Measurements from ENCODE around the gene RAPGEF4.
"Not testable (repeated sequence)": the region's sequence is repeated elsewhere in the genome, so short reads cannot be mapped to it uniquely, and the experiment has no call there.

Gene RAPGEF4

GRCh38 chr2:172726172-172726735 lies 9.4 kb upstream of the RAPGEF4 start:
- no peak for DNase-seq

DNA sequence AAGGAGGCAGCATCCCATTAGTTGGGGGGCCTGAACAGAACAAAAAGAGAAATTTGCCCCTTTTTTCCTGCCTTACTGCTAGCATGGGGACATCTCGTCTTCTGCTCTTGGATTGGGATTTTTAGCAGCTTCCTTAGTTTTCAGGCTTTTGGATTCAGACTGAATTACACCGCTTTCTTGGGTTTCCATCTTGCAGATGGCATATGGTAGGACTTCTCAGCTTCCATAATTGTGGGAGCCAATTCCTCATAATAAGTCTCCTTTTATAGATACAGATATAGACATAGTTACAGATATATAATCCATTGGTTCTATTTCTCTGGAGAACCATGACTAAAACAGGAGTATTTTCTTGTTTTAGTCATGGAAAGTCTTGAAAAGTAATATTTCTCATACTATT lies 5.2 kb upstream of the RAPGEF4 start:
- no peak for DNase-seq

- DNase-seq, result peak in 1 of 4 experiments; percentile 3
These were observed 699 bp upstream of the RAPGEF4 start for GRCh38 chr2:172734711-172735581.

- no peak for DNase-seq
These were observed 954 bp downstream of the RAPGEF4 start for GRCh38 chr2:172736424-172737174.

- DNase-seq, result no peak
These were observed 4.1 kb downstream of the RAPGEF4 start for GRCh38 chr2:172739661-172740266.

DNA sequence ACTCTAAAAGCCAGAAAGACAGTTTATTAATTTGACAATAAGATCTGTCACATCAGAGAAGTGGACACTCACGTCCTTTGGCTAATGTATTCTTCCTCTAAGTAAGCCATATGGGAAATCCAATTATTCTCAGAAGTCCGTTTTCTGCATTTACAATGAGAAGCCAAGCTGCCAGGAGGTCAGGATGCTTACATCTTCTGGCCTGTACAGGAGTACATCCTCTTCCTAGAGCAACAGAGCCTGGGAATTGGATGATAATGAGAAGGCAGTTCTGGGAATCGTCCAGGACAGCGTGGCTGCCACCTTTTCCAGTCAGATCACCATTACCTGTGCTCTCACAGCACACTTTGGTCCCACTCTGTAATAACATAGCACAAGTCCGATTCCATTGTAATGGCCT lies 5.2 kb downstream of the RAPGEF4 start:
- DNase-seq, result no peak

GRCh38 chr2:172742931-172743540 lies 7.4 kb downstream of the RAPGEF4 start:
- DNase-seq, result no peak

GRCh38 chr2:172743898-172744297 lies 8.3 kb downstream of the RAPGEF4 start:
- DNase-seq, result no peak

- DNase-seq, result no peak
These were observed 10.0 kb downstream of the RAPGEF4 start for GRCh38 chr2:172745636-172746035.

GRCh38 chr2:172748543-172748942 lies 12.9 kb downstream of the RAPGEF4 start:
- not testable (repeated sequence) for DNase-seq

DNA sequence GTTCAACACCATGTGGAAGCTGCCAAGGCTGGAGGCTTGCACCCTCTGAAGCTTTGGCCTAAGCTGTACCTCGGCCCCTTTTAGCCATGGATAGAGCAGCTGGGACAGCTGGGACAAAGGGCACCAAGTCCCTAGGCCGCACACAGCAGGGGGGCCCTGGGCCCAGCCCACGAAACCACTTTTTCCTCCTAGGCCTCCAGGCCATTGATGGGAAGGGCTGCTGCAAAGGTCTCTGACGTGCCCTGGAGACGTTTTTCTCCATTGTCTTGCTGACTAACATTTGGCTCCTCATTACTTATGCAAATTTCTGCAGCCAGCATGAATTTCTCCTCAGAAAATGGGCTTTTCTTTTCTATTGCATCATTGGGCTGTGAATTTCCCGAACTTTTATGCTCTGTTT lies 13.7 kb downstream of the RAPGEF4 start:
- DNase-seq, result no peak

DNA sequence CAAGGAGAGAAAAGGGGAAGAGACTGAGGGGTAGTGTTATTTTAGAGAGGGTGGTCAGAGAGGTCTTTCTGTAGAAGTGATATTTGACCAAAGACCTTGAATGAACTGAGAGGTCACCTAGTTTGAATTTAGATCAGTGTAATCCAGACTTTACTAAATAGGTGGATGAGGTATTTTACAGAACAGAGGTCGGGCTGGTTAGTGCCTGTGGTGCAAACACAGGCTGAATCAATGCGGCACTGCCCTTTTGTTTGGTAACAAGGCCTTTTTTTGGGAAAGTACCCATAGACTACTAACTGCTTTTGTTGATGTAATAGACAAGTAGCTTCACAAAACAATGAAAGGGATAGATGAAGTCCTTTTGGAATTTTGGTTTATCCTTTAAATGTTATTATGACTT lies 15.9 kb downstream of the RAPGEF4 start:
- no peak for DNase-seq

DNA sequence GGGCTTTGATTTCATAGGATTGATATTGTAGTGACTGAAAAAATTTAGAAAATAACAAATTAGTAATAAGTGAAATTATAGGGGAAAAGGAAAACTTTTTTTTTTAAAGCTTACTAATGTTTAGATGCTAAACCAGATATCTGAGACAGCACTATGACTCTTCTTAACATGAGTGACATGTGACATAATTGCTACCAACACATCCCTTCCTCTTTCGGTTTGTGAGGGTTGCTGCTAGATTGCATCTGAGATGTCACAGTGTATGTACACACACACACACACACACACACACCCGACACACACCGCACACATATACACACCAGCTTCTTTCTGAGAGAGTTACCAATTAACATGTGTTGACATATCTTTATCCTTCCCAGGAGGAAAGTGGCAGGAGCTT lies 18.0 kb downstream of the RAPGEF4 start:
- no peak for DNase-seq

- DNase-seq, result no peak
These were observed 23.8 kb downstream of the RAPGEF4 start for GRCh38 chr2:172759441-172759840.

GRCh38 chr2:172761306-172761705 lies 25.7 kb downstream of the RAPGEF4 start:
- no peak for DNase-seq

GRCh38 chr2:172762574-172762973 lies 26.9 kb downstream of the RAPGEF4 start:
- no peak for DNase-seq

- no peak for DNase-seq
These were observed 27.4 kb downstream of the RAPGEF4 start for GRCh38 chr2:172763079-172763478.

DNA sequence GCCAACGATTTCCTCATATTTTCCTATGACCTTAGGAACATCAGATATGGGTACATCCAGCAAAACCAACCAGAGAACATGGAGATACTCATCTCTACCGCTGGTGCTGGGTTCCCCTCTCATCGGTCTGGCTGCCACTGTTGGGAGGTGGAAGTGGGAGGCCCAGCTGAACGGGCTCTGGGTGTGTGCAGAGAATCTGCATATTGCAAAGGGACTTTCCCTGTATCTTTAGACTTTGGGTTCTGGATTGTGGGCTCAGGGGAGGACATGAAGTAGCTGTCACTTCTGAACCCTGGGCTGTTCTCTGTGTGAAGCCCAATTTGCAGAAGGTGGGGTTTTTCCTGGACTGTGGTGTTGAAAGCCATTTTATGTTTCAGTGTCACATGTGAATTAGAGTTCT lies 30.0 kb downstream of the RAPGEF4 start:
- no peak for DNase-seq

- no peak for DNase-seq
These were observed 32.8 kb downstream of the RAPGEF4 start for GRCh38 chr2:172768401-172768800.

- DNase-seq, result no peak
These were observed 34.2 kb downstream of the RAPGEF4 start for GRCh38 chr2:172769879-172770278.

DNA sequence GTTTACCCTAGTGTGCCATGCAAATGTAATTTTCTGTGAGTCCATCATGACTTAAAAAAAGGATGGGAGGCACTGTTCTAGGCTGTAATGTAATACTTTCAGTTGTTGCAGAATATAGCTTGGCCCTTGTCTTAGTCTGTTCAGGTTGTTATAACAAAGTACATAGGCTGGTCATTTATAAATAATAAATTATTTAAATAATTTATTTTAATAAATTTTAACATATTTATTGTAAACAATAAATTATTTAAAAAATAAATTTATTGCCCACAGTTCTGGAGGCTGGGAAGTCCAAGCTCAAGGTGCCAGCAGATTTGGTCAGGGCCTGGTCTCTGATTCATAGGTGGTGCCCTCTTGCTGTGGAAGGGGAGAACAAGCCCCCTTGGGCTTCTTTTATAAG lies 35.2 kb downstream of the RAPGEF4 start:
- no peak for DNase-seq

DNA sequence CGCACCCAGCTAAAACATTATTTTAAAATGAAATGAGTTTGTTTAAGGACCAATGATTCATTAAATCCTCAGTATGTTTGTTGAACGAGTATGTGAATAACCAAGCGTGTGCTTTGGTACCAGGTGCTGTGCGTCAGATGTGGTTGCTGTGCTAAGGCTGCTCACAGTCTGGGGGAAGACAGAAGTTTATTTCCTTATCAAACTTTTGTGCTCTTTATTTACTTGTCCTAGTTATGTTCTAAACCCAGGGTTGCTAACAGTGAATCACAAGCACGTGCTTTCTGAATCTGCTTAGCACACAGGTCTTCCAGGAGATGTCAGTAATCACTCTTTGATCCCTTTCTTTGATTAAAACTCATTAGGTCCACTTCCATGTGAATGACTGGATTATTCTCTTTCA lies 37.0 kb downstream of the RAPGEF4 start:
- no peak for DNase-seq

DNA sequence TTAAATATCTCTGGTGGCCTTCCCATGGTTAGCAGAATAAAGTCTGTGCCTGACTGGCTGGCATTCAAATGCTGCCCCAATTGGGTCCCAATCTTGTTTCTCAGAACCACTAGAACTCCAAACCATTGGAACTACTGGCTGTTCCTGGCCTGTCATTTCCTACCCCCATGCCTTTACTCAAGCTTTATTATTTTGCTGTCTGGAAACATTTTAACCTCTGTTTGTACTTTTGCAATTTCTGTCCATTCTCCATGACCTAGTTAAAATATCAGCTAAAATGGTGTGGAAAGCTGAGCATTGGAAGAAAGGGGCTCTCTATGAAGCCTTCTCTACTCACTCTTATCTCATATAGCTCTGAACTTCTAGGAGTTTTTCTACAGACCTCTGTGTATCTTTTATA lies 38.7 kb downstream of the RAPGEF4 start:
- no peak for DNase-seq
